DOHH2 (cell line): ENCODE measurements around the gene CEP135.

Experiments
- H3F3A ChIP-seq: fragments of 200-600 bp; sonication (generic), shearing (Covaris generic); 2 replicates; pipeline ENCODE4 v1.6.0; 2016; ENCODE audit warnings: antibody characterized with exemption, mild to moderate bottlenecking; ENCODE audit not compliant: control insufficient read depth, insufficient read depth
- H3K27ac ChIP-seq: fragments of 200-600 bp; sonication (generic); 2 replicates; pipeline ENCODE4 v1.5.1; 2014; ENCODE audit warnings: low read depth, mild to moderate bottlenecking, low read length, moderate library complexity
- H3K27me3 ChIP-seq: fragments of 200-600 bp; sonication (generic); 2 replicates; pipeline ENCODE4 v1.6.1; 2014; ENCODE audit warnings: mild to moderate bottlenecking, low read length, mixed read lengths; ENCODE audit not compliant: control insufficient read depth
- H3K36me3 ChIP-seq: fragments of 200-600 bp; sonication (generic); 2 replicates; pipeline ENCODE4 v1.6.1; 2014; ENCODE audit warnings: mild to moderate bottlenecking, low read length, moderate library complexity, mixed read lengths; ENCODE audit not compliant: control insufficient read depth
- H3K4me1 ChIP-seq: fragments of 200-600 bp; sonication (generic); 2 replicates; pipeline ENCODE4 v1.6.1; 2014; ENCODE audit warnings: mild to moderate bottlenecking, low read length, mixed read lengths; ENCODE audit not compliant: control insufficient read depth
- H3K4me2 ChIP-seq: fragments of 200-600 bp; sonication (generic); 2 replicates; pipeline ENCODE4 v1.6.0; 2014; ENCODE audit warnings: mild to moderate bottlenecking, low read length, moderate library complexity
- H3K4me3 ChIP-seq: fragments of 200-600 bp; sonication (generic); 2 replicates; pipeline ENCODE4 v1.5.1; 2014; ENCODE audit warnings: mild to moderate bottlenecking, low read length, mixed read lengths
- H3K79me2 ChIP-seq: fragments of 200-600 bp; sonication (generic); 2 replicates; pipeline ENCODE4 v1.6.1; 2014; ENCODE audit warnings: mild to moderate bottlenecking, low read length, mixed read lengths; ENCODE audit not compliant: control insufficient read depth
- H3K9me2 ChIP-seq: fragments of 200-600 bp; sonication (generic); replicated peaks from 2 replicates; pipeline ENCODE4 v1.6.1; 2014; ENCODE audit warnings: mild to moderate bottlenecking, low read length, mixed read lengths; ENCODE audit not compliant: control insufficient read depth
- H3K9me3 ChIP-seq: fragments of 200-600 bp; sonication (generic); 2 replicates; pipeline ENCODE4 v1.6.1; 2014; ENCODE audit warnings: antibody characterized with exemption, low read length, mixed read lengths; ENCODE audit not compliant: control insufficient read depth, insufficient read depth
- H4K20me1 ChIP-seq: fragments of 200-600 bp; sonication (generic); 2 replicates; pipeline ENCODE4 v1.6.0; 2014; ENCODE audit warnings: low read depth, mild to moderate bottlenecking, antibody characterized with exemption, low read length, moderate library complexity; ENCODE audit not compliant: control insufficient read depth, insufficient read depth
- CTCF ChIP-seq: fragments of 200-600 bp; sonication (generic); IDR thresholded peaks from one replicate; pipeline ENCODE4 v1.5.1; 2014; ENCODE audit warnings: antibody characterized with exemption, mild to moderate bottlenecking, low read depth, low read length; ENCODE audit not compliant: poor library complexity, severe bottlenecking
- EZH2phosphoT487 ChIP-seq: fragments of 200-600 bp; sonication (generic); IDR thresholded peaks from 2 replicates; pipeline ENCODE4 v1.6.1; 2017; ENCODE audit warnings: borderline replicate concordance, mild to moderate bottlenecking, antibody characterized with exemption, low read length, moderate library complexity, mixed read lengths

The CEP135 gene

DNA sequence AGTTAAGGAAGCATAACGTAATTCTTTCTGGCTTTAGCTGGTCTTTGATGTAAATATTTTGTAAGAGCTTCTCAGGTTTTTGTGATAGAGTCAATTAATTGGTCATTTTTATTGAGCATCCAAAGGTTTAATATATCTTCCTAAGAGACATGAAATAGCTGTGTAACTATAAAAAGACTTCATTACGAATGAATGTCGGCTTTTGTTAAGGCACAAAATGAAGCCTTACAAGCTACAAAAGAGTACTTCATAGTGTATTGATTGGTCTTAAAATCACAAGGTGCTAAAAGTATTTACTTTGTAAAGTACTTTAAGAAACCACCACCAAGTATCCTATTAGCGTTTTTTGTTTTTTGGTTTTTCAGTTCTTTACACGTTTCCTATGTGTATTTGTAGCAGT lies 104.2 kb downstream of the CEP135 start:
- peak overlapping the region; percentile 42 for H3K4me2 ChIP-seq
- H3K79me2 ChIP-seq: peaks cover 62% of the 10 kb centered on the region

GRCh38 chr4:56055027-56055977 lies 106.6 kb downstream of the CEP135 start:
- H3K9me3 ChIP-seq: no peaks in the 10 kb centered on the region
- H3K4me1 ChIP-seq: peaks cover 53% of the 10 kb centered on the region
- peak overlapping the region; percentile 16; the same call in 1 of the 2 replicates for H3K4me3 ChIP-seq
- H3K9me2 ChIP-seq: no peaks in the 10 kb centered on the region
- TF ChIP-seq CTCF (no peak), EZH2phosphoT487 (no peak)
- no peaks in the 10 kb centered on the region for H3F3A ChIP-seq
- H4K20me1 ChIP-seq: no peaks in the 10 kb centered on the region
- H3K27me3 ChIP-seq: no peaks in the 10 kb centered on the region
- H3K36me3 ChIP-seq: no peaks in the 10 kb centered on the region
- no peak overlapping the region for H3K27ac ChIP-seq
- H3K79me2 ChIP-seq: peaks cover 58% of the 10 kb centered on the region
- peak overlapping the region; percentile 47 for H3K4me2 ChIP-seq

More for the DNA sequence above, 104.2 kb downstream of the CEP135 start:
- Histone ChIP-seq H3K27me3 (no peaks in the 10 kb centered on the region), H3K4me3 (peak overlapping the region; percentile 17; the same call in 1 of the 2 replicates), H3K36me3 (no peaks in the 10 kb centered on the region; the same call in 1 of the 2 replicates), H3F3A (no peaks in the 10 kb centered on the region), H3K9me3 (no peaks in the 10 kb centered on the region), H3K27ac (no peak overlapping the region), H3K9me2 (no peaks in the 10 kb centered on the region), H3K4me1 (peaks cover 64% of the 10 kb centered on the region), H4K20me1 (no peaks in the 10 kb centered on the region)
- TF ChIP-seq CTCF: no peak
- TF ChIP-seq EZH2phosphoT487: no peak

- Histone ChIP-seq H3K36me3 (no peaks in the 10 kb centered on the region), H3K79me2 (peaks cover 51% of the 10 kb centered on the region), H3K4me3 (no peak overlapping the region), H3K27ac (no peak overlapping the region), H3K27me3 (no peaks in the 10 kb centered on the region), H3K9me3 (no peaks in the 10 kb centered on the region), H4K20me1 (no peaks in the 10 kb centered on the region), H3K4me1 (peaks cover 46% of the 10 kb centered on the region), H3K4me2 (no peak overlapping the region), H3K9me2 (no peaks in the 10 kb centered on the region), H3F3A (no peaks in the 10 kb centered on the region)
- TF ChIP-seq CTCF: no peak
- no peak for TF ChIP-seq EZH2phosphoT487
Measured at GRCh38 chr4:56055991-56056390, 107.2 kb downstream of the CEP135 start.
